ENCODE data around the gene ROR1. TPM values are rescaled to one million over a fixed set of nuclear protein-coding genes. Genes with fewer than 3 reads are reported as not detected.

ROR1 gene
- total RNA-seq, 1 experiment from 2014 or later: 2.7 TPM

DNA sequence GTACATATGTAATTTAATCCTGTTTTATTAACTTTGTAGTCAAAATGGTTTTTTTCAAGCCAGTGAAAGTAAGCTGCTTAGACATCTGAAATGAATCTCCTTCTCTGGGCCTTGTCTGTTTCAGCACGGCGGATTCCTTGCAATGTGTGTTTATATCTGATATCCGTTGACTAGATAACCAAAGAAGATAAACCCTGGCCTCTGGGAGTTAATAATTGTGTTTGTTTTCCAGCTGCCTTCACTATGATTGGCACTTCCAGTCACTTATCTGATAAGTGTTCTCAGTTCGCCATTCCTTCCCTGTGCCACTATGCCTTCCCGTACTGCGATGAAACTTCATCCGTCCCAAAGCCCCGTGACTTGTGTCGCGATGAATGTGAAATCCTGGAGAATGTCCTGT, 366.1 kb downstream of the ROR1 start:
- Histone ChIP-seq H3K4me2 (ENCODE audit: low read length) (no peak overlapping the region), H3K4me1 (ENCODE audit: control insufficient read depth in 1 of 2, insufficient read depth in 2 of 2, low read length in 2 of 2) (no peaks in the 10 kb centered on the region), H3K9me3 (ENCODE audit: control insufficient read depth in 1 of 2, insufficient read depth in 1 of 2, low read depth in 1 of 2, low read length in 2 of 2) (no peaks in the 10 kb centered on the region), H3K4me3 (replicated peaks in 1 of 2; ENCODE audit: low read depth in 1 of 2, low read length in 2 of 2) (no peak overlapping the region), H3K27ac (ENCODE audit: low read depth, low read length) (no peak overlapping the region), H2AFZ (ENCODE audit: low read depth, low read length, poor library complexity, severe bottlenecking) (no peak overlapping the region), H3K79me2 (ENCODE audit: insufficient read depth, low read length) (no peaks in the 10 kb centered on the region), H3K36me3 (ENCODE audit: control insufficient read depth in 1 of 2, insufficient read depth in 2 of 2, low read length in 2 of 2) (no peaks in the 10 kb centered on the region), H3K9me2 (ENCODE audit: insufficient read depth) (no peaks in the 10 kb centered on the region), H3K9ac (ENCODE audit: low read length) (no peak overlapping the region), H3K27me3 (ENCODE audit: insufficient read depth, low read length) (no peaks in the 10 kb centered on the region), H4K20me1 (ENCODE audit: insufficient read depth) (no peaks in the 10 kb centered on the region)
- CTCF ChIA-PET: interaction anchor here (1.0 to 1.7 kb wide), 2 partner anchors 366 to 448 kb away, joined by 3 to 5 read pairs; partner anchors contain the start of gene ROR1
- DNase-seq (ENCODE audit: low read depth, low spot score) (no peak), ATAC-seq (no peak)
- RAD21 ChIA-PET (ENCODE audit: low non-redundant PET in 1 of 2, low total read pairs in 2 of 2, uncharacterized antibody in 2 of 2, unreplicated experiment in 2 of 2): no interaction called here
- POLR2A ChIA-PET: no interaction called here
- TF ChIP-seq, protein P1, sequence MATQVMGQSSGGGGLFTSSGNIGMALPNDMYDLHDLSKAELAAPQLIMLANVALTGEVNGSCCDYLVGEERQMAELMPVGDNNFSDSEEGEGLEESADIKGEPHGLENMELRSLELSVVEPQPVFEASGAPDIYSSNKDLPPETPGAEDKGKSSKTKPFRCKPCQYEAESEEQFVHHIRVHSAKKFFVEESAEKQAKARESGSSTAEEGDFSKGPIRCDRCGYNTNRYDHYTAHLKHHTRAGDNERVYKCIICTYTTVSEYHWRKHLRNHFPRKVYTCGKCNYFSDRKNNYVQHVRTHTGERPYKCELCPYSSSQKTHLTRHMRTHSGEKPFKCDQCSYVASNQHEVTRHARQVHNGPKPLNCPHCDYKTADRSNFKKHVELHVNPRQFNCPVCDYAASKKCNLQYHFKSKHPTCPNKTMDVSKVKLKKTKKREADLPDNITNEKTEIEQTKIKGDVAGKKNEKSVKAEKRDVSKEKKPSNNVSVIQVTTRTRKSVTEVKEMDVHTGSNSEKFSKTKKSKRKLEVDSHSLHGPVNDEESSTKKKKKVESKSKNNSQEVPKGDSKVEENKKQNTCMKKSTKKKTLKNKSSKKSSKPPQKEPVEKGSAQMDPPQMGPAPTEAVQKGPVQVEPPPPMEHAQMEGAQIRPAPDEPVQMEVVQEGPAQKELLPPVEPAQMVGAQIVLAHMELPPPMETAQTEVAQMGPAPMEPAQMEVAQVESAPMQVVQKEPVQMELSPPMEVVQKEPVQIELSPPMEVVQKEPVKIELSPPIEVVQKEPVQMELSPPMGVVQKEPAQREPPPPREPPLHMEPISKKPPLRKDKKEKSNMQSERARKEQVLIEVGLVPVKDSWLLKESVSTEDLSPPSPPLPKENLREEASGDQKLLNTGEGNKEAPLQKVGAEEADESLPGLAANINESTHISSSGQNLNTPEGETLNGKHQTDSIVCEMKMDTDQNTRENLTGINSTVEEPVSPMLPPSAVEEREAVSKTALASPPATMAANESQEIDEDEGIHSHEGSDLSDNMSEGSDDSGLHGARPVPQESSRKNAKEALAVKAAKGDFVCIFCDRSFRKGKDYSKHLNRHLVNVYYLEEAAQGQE (IDR thresholded peaks at IDR 0.05; ENCODE audit: low read depth): no peak
- no peak for TF ChIP-seq EZH2 (IDR thresholded peaks at IDR 0.05)
- TF ChIP-seq CBX3 (IDR thresholded peaks at IDR 0.05; ENCODE audit: low read depth): no peak
- TF ChIP-seq POLR2A (IDR thresholded peaks at IDR 0.05; ENCODE audit: borderline replicate concordance, extremely low read depth, insufficient read depth, insufficient read length): no peak
- TF ChIP-seq FOSL1 (IDR thresholded peaks at IDR 0.05; ENCODE audit: low read depth): no peak
- TF ChIP-seq CEBPB (IDR thresholded peaks at IDR 0.05; ENCODE audit: low read depth): no peak
- TF ChIP-seq ELF1 (IDR thresholded peaks at IDR 0.05; ENCODE audit: borderline replicate concordance, low read depth): no peak
- no peak for TF ChIP-seq JUND (IDR thresholded peaks at IDR 0.05)
- TF ChIP-seq, protein P2, sequence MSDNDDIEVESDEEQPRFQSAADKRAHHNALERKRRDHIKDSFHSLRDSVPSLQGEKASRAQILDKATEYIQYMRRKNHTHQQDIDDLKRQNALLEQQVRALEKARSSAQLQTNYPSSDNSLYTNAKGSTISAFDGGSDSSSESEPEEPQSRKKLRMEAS (IDR thresholded peaks at IDR 0.05): no peak
- TF ChIP-seq TCF7L2 (IDR thresholded peaks at IDR 0.05; ENCODE audit: borderline replicate concordance, extremely low read depth, insufficient read depth, insufficient read length): no peak
- TF ChIP-seq, protein P3, sequence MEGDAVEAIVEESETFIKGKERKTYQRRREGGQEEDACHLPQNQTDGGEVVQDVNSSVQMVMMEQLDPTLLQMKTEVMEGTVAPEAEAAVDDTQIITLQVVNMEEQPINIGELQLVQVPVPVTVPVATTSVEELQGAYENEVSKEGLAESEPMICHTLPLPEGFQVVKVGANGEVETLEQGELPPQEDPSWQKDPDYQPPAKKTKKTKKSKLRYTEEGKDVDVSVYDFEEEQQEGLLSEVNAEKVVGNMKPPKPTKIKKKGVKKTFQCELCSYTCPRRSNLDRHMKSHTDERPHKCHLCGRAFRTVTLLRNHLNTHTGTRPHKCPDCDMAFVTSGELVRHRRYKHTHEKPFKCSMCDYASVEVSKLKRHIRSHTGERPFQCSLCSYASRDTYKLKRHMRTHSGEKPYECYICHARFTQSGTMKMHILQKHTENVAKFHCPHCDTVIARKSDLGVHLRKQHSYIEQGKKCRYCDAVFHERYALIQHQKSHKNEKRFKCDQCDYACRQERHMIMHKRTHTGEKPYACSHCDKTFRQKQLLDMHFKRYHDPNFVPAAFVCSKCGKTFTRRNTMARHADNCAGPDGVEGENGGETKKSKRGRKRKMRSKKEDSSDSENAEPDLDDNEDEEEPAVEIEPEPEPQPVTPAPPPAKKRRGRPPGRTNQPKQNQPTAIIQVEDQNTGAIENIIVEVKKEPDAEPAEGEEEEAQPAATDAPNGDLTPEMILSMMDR (IDR thresholded peaks at IDR 0.05 in 2 of 3, conservative IDR thresholded peaks at IDR 0.05 in 1 of 3; ENCODE audit: borderline replicate concordance in 1 of 3, insufficient read depth in 1 of 3, low read depth in 2 of 3, low read length in 2 of 3): no peak
- no peak for TF ChIP-seq ZFX (IDR thresholded peaks at IDR 0.05)
- no peak for TF ChIP-seq EZH2phosphoT487 (IDR thresholded peaks at IDR 0.05; ENCODE audit: borderline replicate concordance)
- no peak for TF ChIP-seq EGR1 (IDR thresholded peaks at IDR 0.05; ENCODE audit: low read depth)
- TF ChIP-seq RAD21 (IDR thresholded peaks at IDR 0.05; ENCODE audit: low read depth): no peak
- no peak for TF ChIP-seq SRF (IDR thresholded peaks at IDR 0.05; ENCODE audit: low read depth)
- TF ChIP-seq, protein P4, sequence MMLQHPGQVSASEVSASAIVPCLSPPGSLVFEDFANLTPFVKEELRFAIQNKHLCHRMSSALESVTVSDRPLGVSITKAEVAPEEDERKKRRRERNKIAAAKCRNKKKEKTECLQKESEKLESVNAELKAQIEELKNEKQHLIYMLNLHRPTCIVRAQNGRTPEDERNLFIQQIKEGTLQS (IDR thresholded peaks at IDR 0.05): no peak
- TF ChIP-seq SIN3A (IDR thresholded peaks at IDR 0.05; ENCODE audit: low read depth): no peak
- intact Hi-C loops (cut with micrococcal nuclease): loop anchor here (5.0 kb wide), 3 partner anchors 368 to 583 kb away; partner anchors contain the start of gene ROR1
- BruUV-seq (replicated peaks): no TSS peak

Measured in HCT116 (cell line).